ENCODE results near the gene GPSM3.
"Not testable (repeated sequence)": the region's sequence is repeated elsewhere in the genome, so short reads cannot be mapped to it uniquely, and the experiment has no call there.

The GPSM3 gene

DNA sequence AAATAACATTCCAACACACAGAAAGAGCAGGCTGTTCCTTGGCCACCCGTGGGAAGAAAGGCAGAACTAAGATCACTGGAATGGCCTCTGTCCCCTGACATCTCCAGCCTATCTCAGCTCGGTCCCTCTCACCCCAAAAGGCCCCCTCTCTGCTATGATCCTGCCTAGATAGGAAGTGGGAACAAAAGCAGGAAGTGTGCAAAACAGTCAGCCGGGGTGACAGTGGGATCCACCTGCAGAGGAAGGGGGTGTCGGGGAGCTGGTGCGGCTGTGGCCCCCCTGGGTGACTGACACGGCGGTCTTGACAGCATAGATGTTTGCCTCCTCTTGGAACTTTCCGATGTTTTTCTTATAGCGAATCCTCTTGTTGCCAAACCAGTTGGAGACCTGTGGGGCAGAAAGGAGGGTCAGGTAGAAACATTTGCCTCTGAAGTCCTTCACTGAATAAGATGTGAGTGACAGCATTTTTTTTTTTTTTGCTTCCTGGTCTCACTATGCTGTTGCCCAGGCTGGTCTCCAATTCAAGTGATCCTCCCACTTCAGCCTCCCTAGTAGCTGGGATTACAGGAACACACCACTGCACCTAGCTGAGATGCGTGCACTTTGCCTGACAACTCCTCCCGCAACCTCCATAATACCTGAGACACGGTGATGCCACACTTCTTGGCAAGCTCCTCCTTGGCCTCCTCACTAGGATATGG is 5.3 kb downstream of the GPSM3 start:
- DNase-seq (ENCODE audit: low spot score) = no peak

DNA sequence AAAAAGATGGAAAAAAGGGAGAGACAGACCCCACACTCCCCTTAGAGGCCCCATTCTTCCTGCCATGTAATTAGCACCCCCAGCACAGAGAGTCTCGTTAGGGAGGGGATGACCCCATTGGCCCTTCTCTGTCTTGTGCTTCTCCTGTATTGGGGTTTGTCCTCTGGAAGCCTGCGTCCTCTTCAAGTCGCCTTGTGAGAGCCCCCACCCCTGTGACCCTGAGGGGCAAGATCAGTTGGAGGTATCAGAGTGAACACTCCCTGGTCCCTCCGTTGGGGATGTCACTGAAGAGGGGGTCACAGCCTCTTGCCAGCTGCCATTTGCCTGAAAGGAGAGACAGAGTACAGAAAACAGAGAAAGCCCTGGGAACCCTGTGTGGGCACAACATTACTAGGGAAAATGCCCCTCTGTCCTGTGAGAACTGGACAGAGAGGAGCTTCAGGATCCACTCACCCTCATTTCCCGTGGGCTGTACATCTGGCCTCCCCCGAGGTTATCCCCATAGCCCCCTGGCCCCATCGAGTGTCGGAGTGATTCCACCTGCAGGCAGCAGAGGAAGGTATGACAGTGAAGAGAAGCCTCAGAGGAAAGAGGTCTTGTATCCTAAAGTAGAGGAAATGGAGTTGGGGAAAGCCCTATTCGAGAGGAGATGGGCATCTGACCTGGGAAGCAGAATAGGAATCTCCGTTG is 6.1 kb downstream of the GPSM3 start:
- not testable (repeated sequence) for DNase-seq (ENCODE audit: low spot score)

DNA sequence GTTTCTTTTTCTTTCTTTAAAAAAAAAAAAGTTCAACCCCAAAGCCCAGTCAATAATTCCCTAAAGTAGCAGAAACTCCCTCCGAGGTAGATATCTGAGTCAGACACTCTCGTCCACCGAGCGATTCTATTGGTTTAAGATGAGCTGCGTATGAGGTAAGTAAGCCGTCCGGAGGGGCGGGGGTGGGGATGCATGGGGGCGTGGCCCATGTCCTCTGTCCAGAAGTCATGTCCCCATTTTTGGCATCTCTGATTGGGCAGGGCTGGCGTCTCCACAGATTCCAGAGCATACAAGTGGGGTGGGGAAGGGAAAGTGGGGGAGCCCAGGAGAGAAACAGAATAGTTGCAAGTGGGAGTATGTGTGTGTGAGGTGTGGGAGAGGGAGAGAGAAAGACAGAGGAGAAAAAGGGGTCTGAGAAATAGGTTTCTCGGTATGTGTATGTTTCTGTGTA is 6.7 kb downstream of the GPSM3 start:
- peak; percentile 50 for DNase-seq (ENCODE audit: low spot score)

- no peak for DNase-seq (ENCODE audit: low spot score)
Measured at GRCh38 chr6:32184084-32184640, 8.3 kb downstream of the GPSM3 start, which contains the start of gene AGER. TSS of gene AGER (minus strand) at chr6:32184253. CDS start at chr6:32184222, 31 bp downstream.

- no peak for DNase-seq (ENCODE audit: low spot score)
Measured at GRCh38 chr6:32183483-32184083, 8.9 kb downstream of the GPSM3 start.

DNA sequence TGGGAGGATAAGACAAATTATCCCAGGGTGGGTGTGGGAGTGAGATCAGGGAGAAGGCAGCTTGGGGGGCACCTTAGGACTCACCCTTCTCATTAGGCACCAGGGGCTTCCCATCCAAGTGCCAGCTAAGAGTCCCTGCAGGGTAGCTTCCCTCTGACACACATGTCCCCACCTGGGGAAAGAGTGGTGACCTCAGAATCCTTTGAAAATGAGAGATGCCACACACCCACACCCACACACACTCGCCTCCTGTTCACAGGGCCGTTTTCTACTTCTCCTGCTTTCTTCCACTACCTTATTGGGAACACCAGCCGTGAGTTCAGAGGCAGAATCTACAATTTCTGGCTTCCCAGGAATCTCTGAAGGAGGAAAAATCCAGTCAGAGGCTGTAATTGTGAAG is 9.4 kb downstream of the GPSM3 start:
- no peak for DNase-seq (ENCODE audit: low spot score)

GRCh38 chr6:32182555-32182981 is 9.9 kb downstream of the GPSM3 start:
- no peak for DNase-seq (ENCODE audit: low spot score)

- no peak for DNase-seq (ENCODE audit: low spot score)
Measured at GRCh38 chr6:32181915-32182529, 10.4 kb downstream of the GPSM3 start.

DNA sequence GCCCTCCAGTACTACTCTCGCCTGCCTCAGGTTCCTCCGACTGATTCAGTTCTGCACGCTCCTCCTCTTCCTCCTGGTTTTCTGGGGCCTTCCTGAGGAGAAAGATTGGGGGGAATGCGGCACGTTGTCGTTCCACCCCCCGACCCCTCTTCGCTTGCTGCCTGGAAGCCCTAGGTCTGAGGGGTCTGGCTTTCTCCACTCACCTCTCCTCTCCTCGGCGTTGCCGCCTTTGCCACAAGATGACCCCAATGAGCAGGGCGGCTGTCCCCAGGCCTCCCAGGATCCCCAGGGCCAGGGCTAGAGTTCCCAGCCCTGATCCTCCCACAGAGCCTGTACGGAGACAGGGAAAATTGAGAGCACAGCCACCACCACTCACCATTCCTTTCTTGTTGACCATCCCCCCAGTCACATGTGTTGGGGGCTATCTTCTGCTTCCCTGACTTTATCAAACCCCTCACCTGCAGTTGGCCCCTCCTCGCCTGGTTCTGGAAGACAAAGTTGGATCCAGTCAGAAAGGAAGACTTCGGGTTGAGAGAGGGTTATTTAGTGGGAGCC is 11.2 kb downstream of the GPSM3 start:
- DNase-seq (ENCODE audit: low spot score) = no peak

DNA sequence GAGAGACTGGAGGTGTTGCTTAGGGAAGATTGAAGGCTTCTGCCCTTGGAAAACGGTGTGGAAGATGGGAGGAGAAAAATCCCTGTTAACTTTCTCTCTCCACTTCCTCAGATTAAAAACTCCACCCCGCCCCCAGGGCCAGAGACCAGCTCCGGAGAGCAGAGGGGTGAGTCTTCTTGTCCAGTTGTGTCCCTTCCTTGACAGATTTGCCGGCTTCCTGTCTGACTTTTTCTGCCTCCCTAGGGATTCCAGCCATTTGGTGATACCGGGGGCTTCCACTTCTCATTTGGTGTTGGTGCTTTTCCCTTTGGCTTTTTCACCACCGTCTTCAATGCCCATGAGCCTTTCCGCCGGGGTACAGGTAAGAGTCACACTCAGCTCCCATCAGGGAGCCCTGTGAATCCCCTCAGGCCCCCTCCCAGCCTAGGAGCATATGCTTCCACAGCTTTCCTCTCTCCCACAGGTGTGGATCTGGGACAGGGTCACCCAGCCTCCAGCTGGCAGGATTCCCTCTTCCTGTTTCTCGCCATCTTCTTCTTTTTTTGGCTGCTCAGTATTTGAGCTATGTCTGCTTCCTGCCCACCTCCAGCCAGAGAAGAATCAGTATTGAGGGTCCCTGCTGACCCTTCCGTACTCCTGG is 12.6 kb downstream of the GPSM3 start:
- DNase-seq (ENCODE audit: low spot score) = no peak

DNA sequence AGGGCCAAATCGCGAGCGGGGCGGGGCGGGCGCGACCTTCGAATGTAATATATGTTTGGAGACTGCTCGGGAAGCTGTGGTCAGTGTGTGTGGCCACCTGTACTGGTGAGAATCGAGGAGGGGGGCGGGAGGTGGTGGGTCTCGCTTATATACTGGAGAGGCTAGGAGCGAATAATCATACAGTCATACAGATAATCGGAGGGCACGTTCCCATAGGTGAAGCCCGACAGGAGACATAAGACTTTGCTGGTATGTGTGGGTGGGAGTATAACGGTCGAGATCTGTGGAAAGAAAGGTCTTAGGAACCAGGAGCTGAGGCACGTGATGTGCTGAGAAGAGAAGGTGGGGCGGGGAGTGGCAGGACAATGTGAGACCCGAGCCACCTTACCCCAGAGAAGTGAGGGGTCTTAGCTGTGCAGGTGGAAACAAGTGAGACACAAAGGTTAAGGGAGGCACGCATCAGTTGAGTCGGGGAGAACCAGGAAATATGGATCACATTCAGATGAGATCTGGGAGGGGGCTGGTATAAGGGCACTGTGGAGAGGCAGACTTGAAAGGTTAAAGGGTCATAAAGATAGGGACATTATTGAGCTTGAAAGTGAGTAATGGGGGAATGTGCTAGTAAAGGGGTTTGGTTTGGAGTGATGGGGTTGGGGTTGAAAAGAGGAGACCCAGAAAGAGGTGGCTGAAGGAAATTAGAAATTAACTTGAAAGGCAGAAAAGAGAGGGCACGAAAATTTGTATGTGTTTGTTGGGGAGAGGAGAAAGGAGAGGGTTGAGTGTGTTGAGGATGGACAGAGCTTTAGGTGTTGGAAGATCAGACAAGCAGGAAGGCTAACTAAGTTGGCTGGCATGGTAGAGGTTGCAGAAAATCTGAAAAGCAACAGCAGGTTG is 13.6 kb downstream of the GPSM3 start:
- no peak for DNase-seq (ENCODE audit: low spot score)

DNA sequence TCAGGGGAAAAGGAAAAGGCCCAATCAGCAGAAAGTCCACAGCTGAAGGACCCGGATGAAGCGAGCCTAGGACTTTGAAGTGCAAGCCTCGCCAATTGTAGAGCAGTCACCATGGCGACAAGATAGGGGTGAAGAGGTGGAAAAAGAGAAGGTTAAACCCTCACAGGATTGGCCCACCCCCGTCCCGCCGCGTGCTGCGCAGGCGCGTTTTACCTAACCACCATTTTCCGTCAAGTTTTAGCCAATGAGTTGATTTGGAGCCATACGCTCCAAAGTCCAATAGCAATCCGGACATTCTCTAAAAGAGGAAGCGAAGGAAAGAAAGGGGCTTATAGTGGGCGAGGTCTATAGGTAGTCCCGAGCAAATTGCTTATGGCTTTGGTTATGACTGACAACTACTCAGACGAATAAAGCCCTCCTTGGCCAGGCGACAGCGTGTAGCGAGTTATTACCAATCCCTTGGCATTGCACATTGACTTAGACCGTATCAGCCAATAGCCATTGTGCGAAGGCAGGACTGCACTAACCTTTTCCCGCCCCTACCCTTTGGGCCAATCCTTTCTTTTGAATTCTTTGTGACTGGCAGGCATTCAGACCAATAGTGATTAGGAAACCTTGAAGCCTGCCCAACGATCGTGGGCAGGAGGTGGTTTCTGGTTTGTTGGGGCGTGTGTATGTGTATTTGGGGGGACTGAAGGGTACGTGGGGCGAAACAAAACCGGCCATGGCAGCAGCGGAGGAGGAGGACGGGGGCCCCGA is 14.5 kb downstream of the GPSM3 start, which contains the start of gene RNF5:
TSS of gene RNF5 (plus strand) at position 618 of the 759 bp plus-strand sequence. CDS start at position 725, 107 bp downstream.
- peak; percentile 100 for DNase-seq (ENCODE audit: low spot score)

GRCh38 chr6:32177183-32177787 is 15.2 kb downstream of the GPSM3 start:
- DNase-seq (ENCODE audit: low spot score) = no peak

GRCh38 chr6:32176476-32177182 is 15.8 kb downstream of the GPSM3 start:
- no peak for DNase-seq (ENCODE audit: low spot score)

DNA sequence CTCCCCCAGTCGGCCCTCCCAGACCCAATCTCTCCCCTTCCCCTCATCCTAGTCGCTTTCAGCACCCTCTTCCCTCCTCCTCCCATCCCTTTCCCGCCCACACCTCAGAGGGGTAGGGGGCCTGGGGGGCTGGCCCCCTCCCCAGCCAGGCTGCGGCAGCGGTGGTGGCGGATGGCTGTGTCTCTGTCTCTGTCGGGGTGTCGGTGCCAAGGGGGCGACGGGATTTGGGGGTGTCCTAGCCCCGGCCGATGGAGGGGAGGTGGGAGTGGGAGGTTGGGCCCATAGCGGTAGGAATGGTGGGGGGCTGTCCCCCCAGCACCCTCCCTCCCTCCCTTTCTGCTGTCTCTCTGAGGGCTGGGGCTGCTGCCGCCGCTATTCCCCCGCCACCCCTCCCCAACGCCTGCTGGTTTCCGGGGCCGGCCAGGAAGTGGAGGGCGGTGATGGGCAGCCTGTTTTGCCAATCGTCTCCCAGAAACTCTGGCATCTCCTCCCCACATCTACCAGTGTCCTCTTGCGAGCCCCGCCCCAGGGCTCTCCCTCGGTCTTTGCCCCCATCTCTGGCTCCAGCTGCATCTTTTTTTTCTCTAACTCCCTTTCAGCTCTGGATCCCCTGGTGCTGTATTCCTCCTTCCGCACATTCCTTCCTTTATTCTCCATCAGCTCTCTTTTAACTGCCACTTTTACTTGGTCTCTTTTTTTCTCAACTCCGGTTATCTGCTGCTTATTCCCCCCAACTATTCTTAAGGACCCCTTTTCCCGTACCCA is 16.6 kb downstream of the GPSM3 start, which contains the start of gene AGPAT1:
TSS of gene AGPAT1 (minus strand) at position 374 of the 765 bp plus-strand sequence. CDS start 4,588 bp downstream, outside the sequence.
- DNase-seq (ENCODE audit: low spot score) = peak; percentile 91

GRCh38 chr6:32175322-32175710 is 17.1 kb downstream of the GPSM3 start:
- no peak for DNase-seq (ENCODE audit: low spot score)

- DNase-seq (ENCODE audit: low spot score) = no peak
Measured at GRCh38 chr6:32174416-32174815, 18.0 kb downstream of the GPSM3 start.

All from kidney capillary endothelial cell (primary cell).